ENCODE data around the gene GRWD1.

GRWD1 gene

DNA sequence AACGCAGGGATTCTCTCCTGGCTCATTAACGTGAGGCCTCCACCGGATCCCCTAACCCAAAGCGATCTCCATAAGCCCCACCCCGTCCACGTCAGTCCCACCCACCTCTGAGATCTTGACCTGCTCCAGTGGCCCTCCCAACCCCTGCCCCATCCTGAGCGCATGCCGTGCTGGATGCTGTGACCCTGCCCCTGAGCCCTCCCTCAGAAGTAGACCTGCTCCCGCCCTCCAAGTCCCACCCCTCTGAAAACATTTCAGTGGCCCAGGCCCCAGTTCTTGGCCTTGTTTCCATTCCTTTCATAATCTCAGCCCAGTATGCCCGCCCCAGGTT is 46.0 kb downstream of the GRWD1 start:
- H3K27ac ChIP-seq = no peak overlapping the region
- H3K9ac ChIP-seq = no peak overlapping the region
- H3K4me2 ChIP-seq (ENCODE audit: low read length) = no peak overlapping the region
- no peaks in the 10 kb centered on the region for H3K9me3 ChIP-seq (ENCODE audit: control insufficient read depth, low read length)
- H3K36me3 ChIP-seq (ENCODE audit: control insufficient read depth, insufficient read depth, low read length) = no peaks in the 10 kb centered on the region
- H3K4me3 ChIP-seq (ENCODE audit: low read depth, low read length) = no peak overlapping the region
- H3K79me2 ChIP-seq = no peaks in the 10 kb centered on the region
- TF ChIP-seq, protein P1, sequence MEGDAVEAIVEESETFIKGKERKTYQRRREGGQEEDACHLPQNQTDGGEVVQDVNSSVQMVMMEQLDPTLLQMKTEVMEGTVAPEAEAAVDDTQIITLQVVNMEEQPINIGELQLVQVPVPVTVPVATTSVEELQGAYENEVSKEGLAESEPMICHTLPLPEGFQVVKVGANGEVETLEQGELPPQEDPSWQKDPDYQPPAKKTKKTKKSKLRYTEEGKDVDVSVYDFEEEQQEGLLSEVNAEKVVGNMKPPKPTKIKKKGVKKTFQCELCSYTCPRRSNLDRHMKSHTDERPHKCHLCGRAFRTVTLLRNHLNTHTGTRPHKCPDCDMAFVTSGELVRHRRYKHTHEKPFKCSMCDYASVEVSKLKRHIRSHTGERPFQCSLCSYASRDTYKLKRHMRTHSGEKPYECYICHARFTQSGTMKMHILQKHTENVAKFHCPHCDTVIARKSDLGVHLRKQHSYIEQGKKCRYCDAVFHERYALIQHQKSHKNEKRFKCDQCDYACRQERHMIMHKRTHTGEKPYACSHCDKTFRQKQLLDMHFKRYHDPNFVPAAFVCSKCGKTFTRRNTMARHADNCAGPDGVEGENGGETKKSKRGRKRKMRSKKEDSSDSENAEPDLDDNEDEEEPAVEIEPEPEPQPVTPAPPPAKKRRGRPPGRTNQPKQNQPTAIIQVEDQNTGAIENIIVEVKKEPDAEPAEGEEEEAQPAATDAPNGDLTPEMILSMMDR (IDR thresholded peaks at IDR 0.05) = no peak
- no peaks in the 10 kb centered on the region for H3K27me3 ChIP-seq (ENCODE audit: control insufficient read depth, insufficient read depth, low read length)
- peaks cover 9% of the 10 kb centered on the region for H3K4me1 ChIP-seq
- H2AFZ ChIP-seq = no peak overlapping the region

DNA sequence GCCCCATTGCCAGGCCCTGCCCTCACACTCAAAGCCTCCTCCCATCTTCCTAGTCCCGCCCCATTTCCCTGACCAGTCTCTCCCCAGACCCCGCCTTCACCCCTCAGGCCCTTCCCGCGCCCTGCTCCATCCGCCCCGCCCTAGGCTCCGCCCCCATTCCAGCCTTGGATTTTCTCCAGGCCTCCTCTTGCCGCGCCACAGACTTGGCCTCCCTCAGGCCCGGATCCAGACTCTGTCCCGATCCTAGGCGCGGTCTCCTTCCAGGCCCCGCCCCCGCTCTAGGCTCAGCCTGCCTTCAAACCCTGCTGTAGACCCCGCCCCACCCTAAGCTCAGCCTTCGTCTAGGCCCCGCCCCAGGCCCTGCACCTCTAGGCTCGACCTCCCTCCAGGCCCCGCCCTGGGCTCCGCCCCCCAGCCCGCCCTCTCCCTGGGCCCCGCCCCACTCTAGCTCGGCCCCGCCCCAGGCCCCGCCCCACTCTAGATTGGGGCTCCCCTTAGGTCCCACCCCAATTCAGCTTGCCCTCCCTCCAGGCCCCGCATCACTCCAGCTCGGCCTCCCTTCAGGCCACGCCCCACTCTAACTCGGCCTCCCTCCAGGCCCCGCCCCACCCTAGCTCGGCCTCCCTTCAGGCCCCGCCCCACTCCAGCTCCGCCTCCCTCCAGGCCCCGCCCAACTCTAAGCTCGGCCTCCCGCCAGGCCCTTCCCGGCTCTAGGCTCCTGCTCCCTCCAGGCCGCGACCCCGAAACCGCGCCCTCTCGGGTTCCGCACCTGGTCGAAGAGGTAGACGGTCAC is 47.3 kb downstream of the GRWD1 start:
- H3K9me3 ChIP-seq (ENCODE audit: control insufficient read depth, low read length) = no peaks in the 10 kb centered on the region
- peak overlapping the region; percentile 51 for H3K27ac ChIP-seq
- H3K36me3 ChIP-seq (ENCODE audit: control insufficient read depth, insufficient read depth, low read length) = no peaks in the 10 kb centered on the region
- TF ChIP-seq, protein P1 (IDR thresholded peaks at IDR 0.05) = no peak
- H3K27me3 ChIP-seq (ENCODE audit: control insufficient read depth, insufficient read depth, low read length) = no peaks in the 10 kb centered on the region
- peak overlapping the region; percentile 70 for H3K4me3 ChIP-seq (ENCODE audit: low read depth, low read length)
- peak overlapping the region; percentile 90 for H2AFZ ChIP-seq
- no peak overlapping the region for H3K9ac ChIP-seq
- peaks cover 3% of the 10 kb centered on the region for H3K4me1 ChIP-seq
- no peaks in the 10 kb centered on the region for H3K79me2 ChIP-seq
- peak overlapping the region; percentile 87 for H3K4me2 ChIP-seq (ENCODE audit: low read length)

DNA sequence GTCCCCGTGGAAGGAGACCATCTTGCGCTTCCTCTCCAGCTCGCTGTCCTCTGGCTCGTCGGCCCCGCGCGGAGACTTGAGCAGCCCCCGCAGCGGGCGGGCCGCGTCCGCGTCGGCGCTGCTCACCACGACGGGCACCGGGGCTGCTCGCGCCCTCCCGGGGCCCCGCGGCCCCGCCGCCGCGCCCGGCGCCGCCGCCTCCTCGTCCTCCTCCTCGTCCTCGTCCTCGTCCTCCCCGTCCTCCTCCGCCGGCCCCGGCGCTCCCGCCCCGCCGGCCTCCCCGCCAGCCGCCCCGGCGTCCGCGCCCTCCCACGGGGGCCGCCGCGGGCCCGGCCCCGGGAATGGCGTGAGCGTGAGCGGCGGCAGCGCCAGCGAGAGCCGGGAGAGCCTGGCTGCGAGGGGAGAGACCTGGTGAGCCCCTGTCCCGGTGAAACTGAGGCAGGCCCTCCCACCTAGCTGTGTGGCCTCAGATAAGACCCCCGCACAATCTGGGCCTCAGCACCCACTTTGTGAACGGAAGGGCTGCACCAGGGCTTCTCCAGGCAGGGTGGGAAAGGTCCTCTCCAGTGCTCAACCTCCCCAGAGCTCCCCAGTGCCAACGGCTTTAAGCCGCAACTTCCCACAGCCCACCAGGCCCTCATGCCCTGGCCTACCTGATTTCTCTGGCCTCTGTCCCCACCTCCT is 48.1 kb downstream of the GRWD1 start:
- Histone ChIP-seq H3K4me3 (ENCODE audit: low read depth, low read length) (peak overlapping the region; percentile 71), H3K9me3 (ENCODE audit: control insufficient read depth, low read length) (no peaks in the 10 kb centered on the region), H3K36me3 (ENCODE audit: control insufficient read depth, insufficient read depth, low read length) (no peaks in the 10 kb centered on the region), H2AFZ (peak overlapping the region; percentile 90), H3K4me1 (no peaks in the 10 kb centered on the region), H3K79me2 (no peaks in the 10 kb centered on the region), H3K27ac (peak overlapping the region; percentile 42), H3K27me3 (ENCODE audit: control insufficient read depth, insufficient read depth, low read length) (no peaks in the 10 kb centered on the region), H3K4me2 (ENCODE audit: low read length) (peak overlapping the region; percentile 97), H3K9ac (no peak overlapping the region)
- TF ChIP-seq, protein P1 (IDR thresholded peaks at IDR 0.05) = no peak

DNA sequence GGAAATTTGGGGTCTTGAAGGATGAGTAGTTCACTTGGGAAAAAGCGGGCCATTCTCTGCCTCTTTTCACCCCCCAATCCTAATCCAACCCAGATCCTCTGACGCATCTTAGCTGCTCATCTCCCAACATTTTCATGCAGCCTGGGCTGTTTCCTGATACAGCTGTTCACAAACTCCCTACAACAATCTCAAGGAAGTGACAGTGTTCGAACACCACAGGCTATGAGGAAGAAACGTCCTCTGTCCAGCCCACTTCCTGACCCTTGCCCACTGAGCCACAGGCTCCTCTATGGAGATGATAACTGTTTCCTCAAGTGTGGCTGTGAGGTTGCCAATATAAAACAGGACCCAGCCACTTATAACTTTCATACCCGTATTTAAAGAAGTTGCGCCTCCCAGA is 49.6 kb downstream of the GRWD1 start:
- H3K4me2 ChIP-seq (ENCODE audit: low read length) = no peak overlapping the region
- no peaks in the 10 kb centered on the region for H3K79me2 ChIP-seq
- H3K27me3 ChIP-seq (ENCODE audit: control insufficient read depth, insufficient read depth, low read length) = no peaks in the 10 kb centered on the region
- H3K27ac ChIP-seq = no peak overlapping the region
- H3K9ac ChIP-seq = no peak overlapping the region
- H3K4me1 ChIP-seq = no peaks in the 10 kb centered on the region
- no peak overlapping the region for H2AFZ ChIP-seq
- no peaks in the 10 kb centered on the region for H3K36me3 ChIP-seq (ENCODE audit: control insufficient read depth, insufficient read depth, low read length)
- TF ChIP-seq, protein P1 (IDR thresholded peaks at IDR 0.05) = no peak
- H3K9me3 ChIP-seq (ENCODE audit: control insufficient read depth, low read length) = no peaks in the 10 kb centered on the region
- no peak overlapping the region for H3K4me3 ChIP-seq (ENCODE audit: low read depth, low read length)

All from parathyroid adenoma (tissue), 2 donors.